Neuronal stem cell (in vitro differentiated cells): Measurements from ENCODE around the gene IFIT2.
"Not testable (repeated sequence)": the region's sequence is repeated elsewhere in the genome, so short reads cannot be mapped to it uniquely, and the experiment has no call there.

Experiments used
- DNase-seq: peaks from one replicate; pipeline ENCODE4 v3.0.0-alpha.2; 2013; ENCODE audit warnings: low spot score
- H2AFZ ChIP-seq: one replicate; pipeline ENCODE4 v1.6.1; 2013; ENCODE audit warnings: mild to moderate bottlenecking, low read length, inconsistent platforms
- H2AK5ac ChIP-seq: 2 replicates; pipeline ENCODE4 v1.6.1; 2013; ENCODE audit warnings: low read depth, mild to moderate bottlenecking, inconsistent platforms, low read length, moderate library complexity, mixed read lengths
- H2BK120ac ChIP-seq: 2 replicates; pipeline ENCODE4 v1.6.1; 2013; ENCODE audit warnings: low read depth, mild to moderate bottlenecking, inconsistent platforms, low read length, moderate library complexity, mixed read lengths
- H2BK12ac ChIP-seq: one replicate; pipeline ENCODE4 v1.6.1; 2013; ENCODE audit warnings: low read length, inconsistent platforms
- H2BK15ac ChIP-seq: 2 replicates; pipeline ENCODE4 v1.6.1; 2013; ENCODE audit warnings: mild to moderate bottlenecking, low read length, inconsistent platforms, mixed read lengths
- H2BK5ac ChIP-seq: one replicate; pipeline ENCODE4 v1.6.1; 2013; ENCODE audit warnings: inconsistent platforms, mild to moderate bottlenecking, low read length, moderate library complexity
- H3K14ac ChIP-seq: one replicate; pipeline ENCODE4 v1.6.1; 2013; ENCODE audit warnings: low read length, inconsistent platforms
- H3K18ac ChIP-seq: 2 replicates; pipeline ENCODE4 v1.6.1; 2013; ENCODE audit warnings: low read length, inconsistent platforms
- H3K23ac ChIP-seq: 2 replicates; pipeline ENCODE4 v1.6.1; 2013; ENCODE audit warnings: low read depth, mild to moderate bottlenecking, mixed read lengths, low read length, inconsistent platforms; ENCODE audit not compliant: poor library complexity
- H3K27ac ChIP-seq: replicated peaks from 3 replicates; pipeline ENCODE4 v1.5.1; 2013; ENCODE audit warnings: low read length, inconsistent platforms
- H3K27me3 ChIP-seq, 3 experiments: 2 replicates each; pipeline ENCODE4 v1.6.1; 2013; ENCODE audit warnings: low read length in 3 of 3, mild to moderate bottlenecking in 2 of 3, inconsistent platforms in 1 of 3, low read depth in 1 of 3, mixed read lengths in 1 of 3, moderate library complexity in 1 of 3; ENCODE audit not compliant: control insufficient read depth in 3 of 3, insufficient read depth in 3 of 3
- H3K36me3 ChIP-seq, 2 donors: replicated peaks in 1 of 2; 2 replicates each; pipeline ENCODE4 v1.6.1; 2013; ENCODE audit warnings: low read length in 2 of 2; ENCODE audit not compliant: control insufficient read depth in 2 of 2, insufficient read depth in 2 of 2
- H3K4ac ChIP-seq: 2 replicates; pipeline ENCODE4 v1.6.1; 2013; ENCODE audit warnings: inconsistent platforms, mild to moderate bottlenecking, low read length, moderate library complexity
- H3K4me1 ChIP-seq, 2 donors: 1 replicate in 1 of 2; 2 replicates in 1 of 2; pipeline ENCODE4 v1.6.1; 2013; ENCODE audit warnings: low read length in 2 of 2, low read depth in 1 of 2; ENCODE audit not compliant: control insufficient read depth in 2 of 2, insufficient read depth in 1 of 2
- H3K4me2 ChIP-seq: one replicate; pipeline ENCODE4 v1.6.1; 2013; ENCODE audit warnings: mild to moderate bottlenecking, low read length, inconsistent platforms; ENCODE audit not compliant: insufficient read depth, poor library complexity, severe bottlenecking
- H3K4me3 ChIP-seq, 2 donors: 2 replicates each; pipeline ENCODE4 v1.5.1; 2013; ENCODE audit warnings: low read length in 2 of 2, mild to moderate bottlenecking in 2 of 2, inconsistent platforms in 1 of 2, moderate library complexity in 1 of 2
- H3K79me1 ChIP-seq: one replicate; pipeline ENCODE4 v1.6.1; 2013; ENCODE audit warnings: low read depth, mild to moderate bottlenecking, inconsistent platforms, low read length, moderate library complexity
- H3K9ac ChIP-seq: one replicate; pipeline ENCODE4 v1.6.1; 2013; ENCODE audit warnings: mild to moderate bottlenecking, low read depth, low read length, inconsistent platforms; ENCODE audit not compliant: poor library complexity
- H3K9me3 ChIP-seq, 2 donors: replicated peaks in 1 of 2; 2 replicates each; pipeline versions ENCODE3 to v1.6.1; 2013; ENCODE audit warnings: low read length in 2 of 2, mild to moderate bottlenecking in 2 of 2, inconsistent platforms in 1 of 2, low read depth in 1 of 2, mixed read lengths in 1 of 2, moderate library complexity in 1 of 2; ENCODE audit not compliant: control insufficient read depth in 2 of 2, insufficient read depth in 1 of 2
- H4K8ac ChIP-seq: one replicate; pipeline ENCODE4 v1.6.1; 2013; ENCODE audit warnings: low read depth, mild to moderate bottlenecking, inconsistent platforms, low read length, moderate library complexity
- H4K91ac ChIP-seq: one replicate; pipeline ENCODE4 v1.6.1; 2013; ENCODE audit warnings: low read length, low read depth, mild to moderate bottlenecking, inconsistent platforms; ENCODE audit not compliant: poor library complexity
- WGBS, 2 donors: extraction: QIAGEN DNeasy Blood & Tissue Kit; methylation state at CpG; one replicate each; pipeline ENCODE4 v1.1.7; 2013; ENCODE audit warnings: missing lambda C conversion rate in 2 of 2, mixed read lengths in 1 of 2; ENCODE audit not compliant: insufficient read length in 2 of 2, insufficient replicate concordance in 1 of 2; ENCODE audit errors: extremely low coverage in 2 of 2; 5-methylcytosine and 5-hydroxymethylcytosine counted together

Gene IFIT2

GRCh38 chr10:89329151-89329550 is 27.3 kb downstream of the IFIT2 start:
- no peak overlapping the region for H4K8ac ChIP-seq
- H3K36me3 ChIP-seq, result no peaks in the 10 kb centered on the region
- no peak overlapping the region for H4K91ac ChIP-seq
- no peak overlapping the region for H2BK15ac ChIP-seq
- no peaks in the 10 kb centered on the region for H3K27me3 ChIP-seq
- no peak for DNase-seq
- no peak overlapping the region for H3K18ac ChIP-seq
- H3K27ac ChIP-seq, result no peak overlapping the region
- no peak overlapping the region for H3K4me2 ChIP-seq
- no peak overlapping the region for H3K4me3 ChIP-seq
- H2AK5ac ChIP-seq, result no peak overlapping the region
- WGBS, 2 donors, result no CpG with 5 or more reads among the region's 2 CpGs
- H3K9ac ChIP-seq, result no peak overlapping the region
- no peak overlapping the region for H3K23ac ChIP-seq
- H2BK5ac ChIP-seq, result no peak overlapping the region
- H3K4me1 ChIP-seq, result peaks cover 15 to 22% of the 10 kb centered on the region in 2 donors
- H3K4ac ChIP-seq, result no peak overlapping the region
- H2AFZ ChIP-seq, result no peak overlapping the region
- H3K14ac ChIP-seq, result no peak overlapping the region
- no peaks in the 10 kb centered on the region for H3K9me3 ChIP-seq
- no peak overlapping the region for H2BK120ac ChIP-seq
- no peak overlapping the region for H2BK12ac ChIP-seq
- H3K79me1 ChIP-seq, result no peaks in the 10 kb centered on the region

GRCh38 chr10:89330014-89330413 is 28.2 kb downstream of the IFIT2 start:
- not testable (repeated sequence) for H3K79me1 ChIP-seq, H3K9me3 ChIP-seq, H3K27ac ChIP-seq, H3K9ac ChIP-seq, H2BK15ac ChIP-seq, H2BK12ac ChIP-seq, H3K4me2 ChIP-seq, H3K27me3 ChIP-seq, H2AK5ac ChIP-seq, H4K91ac ChIP-seq, H3K36me3 ChIP-seq, H2AFZ ChIP-seq, DNase-seq, H3K23ac ChIP-seq, H3K14ac ChIP-seq, H3K4ac ChIP-seq, H2BK120ac ChIP-seq, H3K18ac ChIP-seq, H4K8ac ChIP-seq, H2BK5ac ChIP-seq, H3K4me3 ChIP-seq
- H3K4me1 ChIP-seq, result peaks cover 15 to 22% of the 10 kb centered on the region in 2 donors
- WGBS, 2 donors, result no CpG with 5 or more reads among the region's 3 CpGs

GRCh38 chr10:89330537-89331212 is 28.8 kb downstream of the IFIT2 start:
- Histone ChIP-seq H4K8ac (no peak overlapping the region), H4K91ac (no peak overlapping the region), H3K27me3 (no peaks in the 10 kb centered on the region)

DNA sequence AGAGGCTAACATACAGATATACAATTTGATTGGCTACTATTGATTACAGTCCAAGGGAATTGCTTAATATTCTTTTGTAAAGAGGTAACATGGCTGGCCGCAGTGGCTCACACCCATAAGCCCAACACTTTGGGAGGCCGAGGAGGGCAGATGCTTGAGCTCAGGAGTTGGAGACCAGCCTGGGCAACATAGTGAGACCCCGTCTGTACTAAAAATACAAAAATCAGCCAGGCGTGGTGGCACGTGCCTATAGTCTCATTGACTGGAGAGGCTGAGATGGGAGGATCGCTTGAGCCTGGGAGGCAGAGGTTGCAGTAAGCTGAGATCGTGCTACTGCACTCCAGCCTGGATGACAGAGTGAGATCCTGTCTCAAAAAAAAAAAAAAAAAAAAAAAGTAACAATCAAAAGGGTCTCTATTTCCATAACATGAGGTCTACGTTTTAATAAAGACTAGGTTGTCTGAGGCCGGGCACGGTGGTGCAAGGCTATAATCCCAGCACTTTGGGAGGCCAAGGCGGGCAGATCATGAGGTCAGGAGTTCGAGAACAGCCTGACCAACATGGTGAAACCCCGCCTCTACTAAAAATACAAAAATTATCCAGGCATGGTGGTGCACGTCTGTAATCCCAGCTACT is 29.8 kb downstream of the IFIT2 start:
- H3K36me3 ChIP-seq, H3K4me2 ChIP-seq, H2BK15ac ChIP-seq, H2BK5ac ChIP-seq, H3K23ac ChIP-seq, H3K79me1 ChIP-seq, H3K27me3 ChIP-seq, H4K91ac ChIP-seq, H3K4ac ChIP-seq, H3K14ac ChIP-seq, H3K9ac ChIP-seq, H3K27ac ChIP-seq, H4K8ac ChIP-seq, H2AK5ac ChIP-seq, H3K9me3 ChIP-seq, H2BK120ac ChIP-seq, H3K4me3 ChIP-seq, DNase-seq, H3K18ac ChIP-seq, H2AFZ ChIP-seq, H2BK12ac ChIP-seq: not testable (repeated sequence)
- H3K4me1 ChIP-seq, result peaks cover 15 to 22% of the 10 kb centered on the region in 2 donors
- WGBS, 2 donors, result no CpG with 5 or more reads among the region's 14 CpGs

More at GRCh38 chr10:89330537-89331212, 28.8 kb downstream of the IFIT2 start:
- no peak overlapping the region for H2AK5ac ChIP-seq
- H3K36me3 ChIP-seq, result no peaks in the 10 kb centered on the region
- H2AFZ ChIP-seq, result no peak overlapping the region
- H3K4me3 ChIP-seq, result no peak overlapping the region
- H2BK15ac ChIP-seq, result no peak overlapping the region
- H2BK12ac ChIP-seq, result no peak overlapping the region
- H3K9me3 ChIP-seq, result no peaks in the 10 kb centered on the region
- H3K79me1 ChIP-seq, result no peaks in the 10 kb centered on the region
- no peak overlapping the region for H3K18ac ChIP-seq
- H3K4me2 ChIP-seq, result no peak overlapping the region
- H3K4ac ChIP-seq, result no peak overlapping the region
- no peak for DNase-seq
- H2BK5ac ChIP-seq, result no peak overlapping the region
- peaks cover 15 to 22% of the 10 kb centered on the region in 2 donors for H3K4me1 ChIP-seq
- no peak overlapping the region for H3K9ac ChIP-seq
- H3K23ac ChIP-seq, result no peak overlapping the region
- no peak overlapping the region for H3K27ac ChIP-seq
- no peak overlapping the region for H3K14ac ChIP-seq
- H2BK120ac ChIP-seq, result no peak overlapping the region
